Measurements from ENCODE around the gene SPACA4. TPM values are rescaled to one million over a fixed set of nuclear protein-coding genes. Genes with fewer than 3 reads are reported as not detected.

Gene SPACA4
- total RNA-seq, 1 experiment from 2014 or later, result not detected

- intact Hi-C loops (cut with micrococcal nuclease; ENCODE audit: unreplicated experiment), result no loop called here
- ChIA-PET POLR2A (ENCODE audit: unreplicated experiment) (no interaction called here), CTCF (interaction anchor here (0.7 kb wide), 1 partner anchor 323 kb away, joined by 7 read pairs; no protein-coding TSS in a partner anchor)
These were observed 44.6 kb downstream of the SPACA4 start for GRCh38 chr19:48650974-48651682.

DNA sequence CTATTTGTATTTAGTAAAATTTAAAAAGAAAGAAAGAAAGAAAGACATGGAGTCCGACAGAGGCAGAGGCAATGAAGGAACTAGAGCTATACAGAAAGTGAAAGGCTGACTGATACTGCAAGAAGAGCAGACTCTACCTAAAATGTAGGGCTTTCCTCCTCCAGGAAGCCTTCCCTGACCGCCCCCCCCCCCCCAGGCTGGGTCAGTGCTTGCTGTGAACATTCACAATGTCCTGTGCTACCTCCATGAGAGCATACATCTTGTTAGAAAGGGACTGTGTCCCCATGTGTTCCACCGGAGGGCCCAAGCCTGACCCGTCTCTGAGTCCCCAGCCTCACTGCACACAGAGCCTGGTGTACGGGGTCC is 45.1 kb downstream of the SPACA4 start:
- intact Hi-C loops (cut with micrococcal nuclease; ENCODE audit: unreplicated experiment), result no loop called here
- peaks cover 21% of the 10 kb centered on the region; the same call in 1 of the 2 replicates for H3F3A ChIP-seq (ENCODE audit: insufficient read depth, low read depth)
- no peak overlapping the region for H2AFZ ChIP-seq
- BruUV-seq (replicated peaks), result no TSS peak
- H3K27ac ChIP-seq, result no peak overlapping the region
- no peaks in the 10 kb centered on the region for H4K20me1 ChIP-seq (ENCODE audit: insufficient read depth)
- H3K4me2 ChIP-seq, result no peak overlapping the region
- no peaks in the 10 kb centered on the region for H3K9me3 ChIP-seq (ENCODE audit: insufficient read depth, low read depth)
- H3K4me1 ChIP-seq (replicated peaks; ENCODE audit: insufficient read depth), result peaks cover 14% of the 10 kb centered on the region
- no peak for DNase-seq
- POLR2A ChIA-PET (ENCODE audit: unreplicated experiment), result no interaction called here
- H3K4me3 ChIP-seq, result no peak overlapping the region
- TF ChIP-seq CTCF (conservative IDR thresholded peaks at IDR 0.05) (no peak), EZH2 (IDR thresholded peaks at IDR 0.05; ENCODE audit: low read depth) (no peak)
- H3K9me2 ChIP-seq (ENCODE audit: insufficient read depth), result no peaks in the 10 kb centered on the region
- CTCF ChIA-PET, result interaction anchor here (0.7 kb wide), 1 partner anchor 322 kb away, joined by 7 read pairs; no protein-coding TSS in a partner anchor
- H3K79me2 ChIP-seq (ENCODE audit: low read depth), result no peaks in the 10 kb centered on the region
- H3K36me3 ChIP-seq (ENCODE audit: low read depth), result no peaks in the 10 kb centered on the region
- H3K27me3 ChIP-seq (ENCODE audit: insufficient read depth, low read depth), result no peaks in the 10 kb centered on the region

More at GRCh38 chr19:48650974-48651682, 44.6 kb downstream of the SPACA4 start:
- no TSS peak for BruUV-seq (replicated peaks)
- no peaks in the 10 kb centered on the region for H4K20me1 ChIP-seq (ENCODE audit: insufficient read depth)
- peaks cover 18% of the 10 kb centered on the region; the same call in 1 of the 2 replicates for H3F3A ChIP-seq (ENCODE audit: insufficient read depth, low read depth)
- TF ChIP-seq CTCF (conservative IDR thresholded peaks at IDR 0.05) (no peak), EZH2 (IDR thresholded peaks at IDR 0.05; ENCODE audit: low read depth) (no peak)
- no peaks in the 10 kb centered on the region for H3K9me2 ChIP-seq (ENCODE audit: insufficient read depth)
- DNase-seq, result no peak
- no peak overlapping the region for H2AFZ ChIP-seq
- H3K9me3 ChIP-seq (ENCODE audit: insufficient read depth, low read depth), result no peaks in the 10 kb centered on the region
- peaks cover 15% of the 10 kb centered on the region for H3K4me1 ChIP-seq (replicated peaks; ENCODE audit: insufficient read depth)
- H3K36me3 ChIP-seq (ENCODE audit: low read depth), result no peaks in the 10 kb centered on the region
- no peaks in the 10 kb centered on the region for H3K79me2 ChIP-seq (ENCODE audit: low read depth)
- H3K27ac ChIP-seq, result no peak overlapping the region
- H3K27me3 ChIP-seq (ENCODE audit: insufficient read depth, low read depth), result no peaks in the 10 kb centered on the region
- H3K4me3 ChIP-seq, result no peak overlapping the region
- H3K4me2 ChIP-seq, result no peak overlapping the region

GRCh38 chr19:48654299-48655059 is 47.9 kb downstream of the SPACA4 start:
- Histone ChIP-seq H3K9me2 (ENCODE audit: insufficient read depth) (no peaks in the 10 kb centered on the region), H3K79me2 (ENCODE audit: low read depth) (no peaks in the 10 kb centered on the region), H3F3A (ENCODE audit: insufficient read depth, low read depth) (peaks cover 23% of the 10 kb centered on the region), H3K9me3 (ENCODE audit: insufficient read depth, low read depth) (no peaks in the 10 kb centered on the region), H3K4me3 (no peak overlapping the region), H3K27me3 (ENCODE audit: insufficient read depth, low read depth) (no peaks in the 10 kb centered on the region), H2AFZ (no peak overlapping the region), H4K20me1 (ENCODE audit: insufficient read depth) (no peaks in the 10 kb centered on the region), H3K36me3 (ENCODE audit: low read depth) (no peaks in the 10 kb centered on the region), H3K4me2 (no peak overlapping the region), H3K4me1 (replicated peaks; ENCODE audit: insufficient read depth) (peaks cover 13% of the 10 kb centered on the region), H3K27ac (no peak overlapping the region)
- DNase-seq, result no peak
- no TSS peak for BruUV-seq (replicated peaks)
- POLR2A ChIA-PET (ENCODE audit: unreplicated experiment), result no interaction called here
- intact Hi-C loops (cut with micrococcal nuclease; ENCODE audit: unreplicated experiment), result no loop called here
- CTCF ChIA-PET, result interaction anchor here (0.6 kb wide), 2 partner anchors 10 to 190 kb away, joined by 3 to 4 read pairs; no protein-coding TSS in a partner anchor
- TF ChIP-seq EZH2 (IDR thresholded peaks at IDR 0.05; ENCODE audit: low read depth), result no peak
- no peak for TF ChIP-seq CTCF (conservative IDR thresholded peaks at IDR 0.05)
